Hepatocyte (in vitro differentiated cells): ENCODE data around the gene CELF5. TPM values are rescaled to one million over a fixed set of nuclear protein-coding genes. Genes with fewer than 3 reads are reported as not detected.
A peak's percentile ranks its signal among the peaks of the same experiment; 100 is the strongest.

Experiments
- DNase-seq: peaks from one replicate; pipeline ENCODE4 v3.0.0-alpha.2; 2016; ENCODE audit warnings: low spot score
- H2AFZ ChIP-seq: fragments of 200-600 bp; sonication (generic); 2 replicates; pipeline ENCODE4 v1.6.0; 2016; ENCODE audit warnings: antibody characterized with exemption, mild to moderate bottlenecking
- H3K27ac ChIP-seq: fragments of 200-600 bp; sonication (generic); 2 replicates; pipeline ENCODE4 v1.5.1; 2016; ENCODE audit warnings: mild to moderate bottlenecking
- H3K27me3 ChIP-seq: fragments of 200-600 bp; sonication (generic); 2 replicates; pipeline ENCODE4 v1.6.1; 2016
- H3K36me3 ChIP-seq: fragments of 200-600 bp; sonication (generic); replicated peaks from 2 replicates; pipeline ENCODE4 v1.5.1; 2016; ENCODE audit warnings: low read depth; ENCODE audit not compliant: insufficient read depth
- H3K4me1 ChIP-seq: fragments of 200-600 bp; sonication (generic); 2 replicates; pipeline ENCODE4 v1.5.1; 2016; ENCODE audit warnings: mild to moderate bottlenecking, moderate library complexity; ENCODE audit not compliant: insufficient read depth
- H3K4me2 ChIP-seq: fragments of 200-600 bp; sonication (generic); 2 replicates; pipeline ENCODE4 v1.6.0; 2016
- H3K4me3 ChIP-seq: fragments of 200-600 bp; sonication (generic); 2 replicates; pipeline ENCODE4 v1.5.1; 2016; ENCODE audit warnings: mild to moderate bottlenecking
- H3K79me2 ChIP-seq: fragments of 200-600 bp; sonication (generic); 2 replicates; pipeline ENCODE4 v1.6.0; 2017; ENCODE audit warnings: mild to moderate bottlenecking
- H3K9me2 ChIP-seq: fragments of 200-600 bp; sonication (generic); replicated peaks from 2 replicates; pipeline ENCODE4 v1.6.0; 2017; ENCODE audit warnings: mild to moderate bottlenecking; ENCODE audit not compliant: insufficient read depth
- H3K9me3 ChIP-seq: fragments of 200-600 bp; sonication (generic); 2 replicates; pipeline ENCODE4 v1.5.1; 2016; ENCODE audit warnings: low read depth, mild to moderate bottlenecking
- H4K20me1 ChIP-seq: fragments of 200-600 bp; sonication (generic); 2 replicates; pipeline ENCODE4 v1.6.0; 2016; ENCODE audit warnings: mild to moderate bottlenecking; ENCODE audit not compliant: insufficient read depth, poor library complexity, severe bottlenecking
- EZH2 ChIP-seq: fragments of 200-600 bp; sonication (generic); IDR thresholded peaks from 2 replicates; pipeline ENCODE4 v1.6.1; 2016; ENCODE audit warnings: antibody characterized with exemption, mild to moderate bottlenecking, borderline replicate concordance
- EZH2phosphoT487 ChIP-seq: fragments of 200-600 bp; sonication (generic); IDR thresholded peaks from one replicate; pipeline ENCODE4 v1.6.1; 2018; ENCODE audit warnings: antibody characterized with exemption, mild to moderate bottlenecking, low read depth, moderate library complexity; ENCODE audit not compliant: unreplicated experiment, severe bottlenecking
- WGBS: methylation state at CpG from one replicate; pipeline ENCODE4 v1.1.6; 2016; ENCODE audit warnings: low lambda C conversion rate; ENCODE audit errors: missing lambda C conversion rate; 5-methylcytosine and 5-hydroxymethylcytosine counted together
- polyA plus RNA-seq: library from polyadenylated mRNA; unstranded; fragments of >200 nt; fragmentation: Nextera tagmentation; extraction: Ambion mirVana; gene quantifications from 2 replicates; pipeline ENCODE4 v1.2.1, GENCODE V29; 2016
- total RNA-seq: library from RNA; depleted of rRNA; stranded (reverse); fragments of >200 nt; gene quantifications from 2 replicates; pipeline ENCODE4 v1.2.3, GENCODE V29; 2014
- TF ChIP-seq, protein P1 (sequence below): fragments of 200-600 bp; sonication (generic); IDR thresholded peaks from 2 replicates; pipeline ENCODE4 v1.5.1; 2016; ENCODE audit warnings: antibody characterized with exemption, mild to moderate bottlenecking; ENCODE audit not compliant: poor library complexity

CELF5 gene
- total and polyA plus RNA-seq, 2 experiments from 2014 or later: 0.03 to 0.17 TPM

DNA sequence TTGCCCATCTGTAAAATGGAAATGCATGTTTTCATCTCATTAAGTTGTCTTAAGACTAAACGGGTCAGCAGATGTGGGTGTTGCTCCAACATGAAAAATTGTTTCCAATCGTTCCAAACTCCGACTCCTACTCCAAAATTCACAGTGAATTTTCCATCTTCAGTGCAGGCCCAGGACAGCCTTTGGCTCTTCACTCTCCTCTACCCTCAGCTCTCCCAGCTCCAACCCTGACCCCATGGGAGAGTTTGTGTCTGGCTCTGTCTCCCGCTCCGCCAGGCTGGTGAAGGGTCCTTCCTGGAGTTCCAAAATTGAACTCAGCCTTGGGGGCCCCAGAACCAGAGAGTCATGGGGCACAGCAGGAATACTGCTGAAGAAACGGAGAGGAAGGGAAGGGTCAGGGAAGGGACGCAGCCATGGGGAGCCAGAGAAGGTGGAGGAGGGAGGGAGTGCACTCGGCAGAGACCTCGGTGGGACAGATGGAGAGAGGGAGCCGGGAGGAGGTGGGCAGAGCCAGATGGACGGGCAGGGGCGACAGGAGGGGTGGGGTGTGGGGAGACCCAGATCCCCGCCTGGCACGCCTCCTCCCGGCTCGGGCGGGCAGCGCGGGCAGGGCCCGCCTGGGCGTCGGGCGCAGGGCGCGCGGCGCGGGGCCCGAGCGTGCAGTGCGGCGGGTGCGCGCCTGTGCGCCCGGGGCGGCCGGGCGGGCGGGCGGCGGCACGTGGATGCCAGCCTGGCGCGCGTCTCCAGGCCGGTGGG, 45.6 kb downstream of the CELF5 start:
- H4K20me1 ChIP-seq: no peaks in the 10 kb centered on the region
- H3K36me3 ChIP-seq: no peaks in the 10 kb centered on the region
- no peak overlapping the region for H3K4me2 ChIP-seq
- no peak for DNase-seq
- no peak overlapping the region for H3K27ac ChIP-seq
- H3K9me3 ChIP-seq: no peaks in the 10 kb centered on the region
- TF ChIP-seq, protein P1, sequence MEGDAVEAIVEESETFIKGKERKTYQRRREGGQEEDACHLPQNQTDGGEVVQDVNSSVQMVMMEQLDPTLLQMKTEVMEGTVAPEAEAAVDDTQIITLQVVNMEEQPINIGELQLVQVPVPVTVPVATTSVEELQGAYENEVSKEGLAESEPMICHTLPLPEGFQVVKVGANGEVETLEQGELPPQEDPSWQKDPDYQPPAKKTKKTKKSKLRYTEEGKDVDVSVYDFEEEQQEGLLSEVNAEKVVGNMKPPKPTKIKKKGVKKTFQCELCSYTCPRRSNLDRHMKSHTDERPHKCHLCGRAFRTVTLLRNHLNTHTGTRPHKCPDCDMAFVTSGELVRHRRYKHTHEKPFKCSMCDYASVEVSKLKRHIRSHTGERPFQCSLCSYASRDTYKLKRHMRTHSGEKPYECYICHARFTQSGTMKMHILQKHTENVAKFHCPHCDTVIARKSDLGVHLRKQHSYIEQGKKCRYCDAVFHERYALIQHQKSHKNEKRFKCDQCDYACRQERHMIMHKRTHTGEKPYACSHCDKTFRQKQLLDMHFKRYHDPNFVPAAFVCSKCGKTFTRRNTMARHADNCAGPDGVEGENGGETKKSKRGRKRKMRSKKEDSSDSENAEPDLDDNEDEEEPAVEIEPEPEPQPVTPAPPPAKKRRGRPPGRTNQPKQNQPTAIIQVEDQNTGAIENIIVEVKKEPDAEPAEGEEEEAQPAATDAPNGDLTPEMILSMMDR: no peak
- TF ChIP-seq EZH2: no peak
- no peak for TF ChIP-seq EZH2phosphoT487
- H3K4me3 ChIP-seq: no peak overlapping the region
- no peak overlapping the region for H2AFZ ChIP-seq
- H3K4me1 ChIP-seq: no peaks in the 10 kb centered on the region
- H3K79me2 ChIP-seq: no peaks in the 10 kb centered on the region
- WGBS: 79% methylated on average over 11 of the region's 47 CpGs
- H3K9me2 ChIP-seq: no peaks in the 10 kb centered on the region
- peaks cover 13% of the 10 kb centered on the region for H3K27me3 ChIP-seq

DNA sequence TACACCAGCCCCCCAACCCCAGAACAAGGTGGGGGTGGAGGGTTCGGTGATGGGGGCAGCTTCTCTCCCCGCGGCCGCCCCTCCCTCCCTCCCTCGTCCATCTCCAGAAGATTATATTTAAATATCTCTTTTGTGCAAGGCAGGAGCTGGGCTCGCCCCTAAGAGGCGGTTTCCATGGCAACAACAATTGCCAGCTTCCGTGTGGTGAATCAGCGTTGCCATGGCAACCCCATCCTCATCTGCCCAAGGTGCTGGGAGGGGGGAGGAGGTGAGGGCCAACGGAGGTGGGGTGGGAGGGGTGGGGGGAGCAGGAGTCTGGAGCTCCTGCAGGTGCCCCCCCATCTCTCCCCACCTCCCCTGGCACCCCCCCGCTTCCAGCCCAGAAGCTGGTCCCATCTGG, 46.4 kb downstream of the CELF5 start:
- DNase-seq: peak; percentile 47

DNA sequence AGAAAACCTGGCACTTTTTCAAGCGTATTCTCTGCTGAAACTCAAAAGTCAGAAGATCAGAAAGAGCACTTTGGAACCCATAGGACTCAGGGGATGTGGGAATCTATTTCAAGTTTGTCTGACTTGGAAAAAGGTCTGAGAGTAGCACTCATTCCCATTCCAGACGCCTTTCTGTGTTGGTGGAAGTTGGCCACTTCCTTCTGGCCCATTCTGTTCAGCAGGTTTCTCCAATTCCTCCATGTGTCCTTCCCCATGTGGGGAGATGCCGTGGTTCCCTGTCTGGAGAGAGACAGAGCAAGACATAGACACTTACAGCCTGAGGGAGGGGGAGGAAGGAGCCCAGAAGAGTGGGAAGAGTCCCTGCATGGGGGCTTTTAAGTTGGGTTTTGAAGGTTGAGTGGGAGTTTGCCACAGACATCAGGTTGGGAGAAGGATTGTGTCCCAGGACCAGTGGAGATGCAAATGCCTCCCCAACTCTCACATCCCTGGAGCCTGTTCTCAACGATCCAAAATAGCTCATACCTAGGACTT, 48.0 kb downstream of the CELF5 start:
- Histone ChIP-seq H3K27me3 (peaks cover 16% of the 10 kb centered on the region), H2AFZ (no peak overlapping the region), H3K4me3 (no peak overlapping the region), H3K9me2 (no peaks in the 10 kb centered on the region), H4K20me1 (no peaks in the 10 kb centered on the region), H3K4me1 (peaks cover 2% of the 10 kb centered on the region), H3K9me3 (no peaks in the 10 kb centered on the region), H3K27ac (no peak overlapping the region), H3K79me2 (no peaks in the 10 kb centered on the region), H3K4me2 (no peak overlapping the region), H3K36me3 (no peaks in the 10 kb centered on the region)
- TF ChIP-seq EZH2: no peak
- TF ChIP-seq, protein P1: no peak
- TF ChIP-seq EZH2phosphoT487: no peak
- no peak for DNase-seq
- 73% methylated on average over 4 of the region's 4 CpGs for WGBS

More for the DNA sequence above, 46.4 kb downstream of the CELF5 start:
- Histone ChIP-seq H3K79me2 (no peaks in the 10 kb centered on the region), H3K27ac (no peak overlapping the region), H2AFZ (no peak overlapping the region), H3K4me2 (no peak overlapping the region), H4K20me1 (no peaks in the 10 kb centered on the region), H3K4me1 (peaks cover 2% of the 10 kb centered on the region), H3K4me3 (no peak overlapping the region), H3K9me2 (no peaks in the 10 kb centered on the region), H3K9me3 (no peaks in the 10 kb centered on the region), H3K36me3 (no peaks in the 10 kb centered on the region), H3K27me3 (peaks cover 16% of the 10 kb centered on the region)
- WGBS: 42% methylated on average over 2 of the region's 11 CpGs
- TF ChIP-seq EZH2: no peak

DNA sequence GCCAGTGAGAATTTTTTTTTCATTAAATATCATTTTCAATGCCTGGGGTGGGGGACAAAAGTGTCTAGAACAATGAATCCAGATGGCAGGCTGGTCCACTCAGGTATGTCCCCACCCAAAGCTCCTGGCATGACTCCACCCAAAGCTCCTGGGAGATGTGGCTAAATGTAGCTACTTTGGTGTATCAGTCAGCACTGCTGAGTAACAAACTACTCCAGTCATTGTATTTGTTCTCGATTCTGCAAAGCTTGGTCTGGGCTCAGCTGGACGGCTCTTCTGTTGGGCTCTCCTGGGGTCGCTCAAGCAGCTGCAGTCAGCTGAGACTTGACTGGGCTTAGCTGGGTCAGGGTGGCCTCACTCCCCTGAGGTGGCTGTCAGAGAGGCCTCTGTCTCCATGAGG, 48.5 kb downstream of the CELF5 start:
- no peaks in the 10 kb centered on the region for H3K36me3 ChIP-seq

More for the DNA sequence above, 48.5 kb downstream of the CELF5 start:
- Histone ChIP-seq H4K20me1 (no peaks in the 10 kb centered on the region), H3K4me3 (no peak overlapping the region), H3K9me3 (no peaks in the 10 kb centered on the region), H3K79me2 (no peaks in the 10 kb centered on the region), H3K27me3 (peaks cover 16% of the 10 kb centered on the region), H3K4me1 (peaks cover 2% of the 10 kb centered on the region), H3K9me2 (no peaks in the 10 kb centered on the region), H2AFZ (no peak overlapping the region), H3K27ac (no peak overlapping the region), H3K4me2 (no peak overlapping the region)
- TF ChIP-seq EZH2 (no peak), EZH2phosphoT487 (no peak)
- TF ChIP-seq, protein P1: no peak
- 94% methylated on average over 2 of the region's 3 CpGs for WGBS
- DNase-seq: no peak
